ENCODE results near the gene PDE4D.

The PDE4D gene

DNA sequence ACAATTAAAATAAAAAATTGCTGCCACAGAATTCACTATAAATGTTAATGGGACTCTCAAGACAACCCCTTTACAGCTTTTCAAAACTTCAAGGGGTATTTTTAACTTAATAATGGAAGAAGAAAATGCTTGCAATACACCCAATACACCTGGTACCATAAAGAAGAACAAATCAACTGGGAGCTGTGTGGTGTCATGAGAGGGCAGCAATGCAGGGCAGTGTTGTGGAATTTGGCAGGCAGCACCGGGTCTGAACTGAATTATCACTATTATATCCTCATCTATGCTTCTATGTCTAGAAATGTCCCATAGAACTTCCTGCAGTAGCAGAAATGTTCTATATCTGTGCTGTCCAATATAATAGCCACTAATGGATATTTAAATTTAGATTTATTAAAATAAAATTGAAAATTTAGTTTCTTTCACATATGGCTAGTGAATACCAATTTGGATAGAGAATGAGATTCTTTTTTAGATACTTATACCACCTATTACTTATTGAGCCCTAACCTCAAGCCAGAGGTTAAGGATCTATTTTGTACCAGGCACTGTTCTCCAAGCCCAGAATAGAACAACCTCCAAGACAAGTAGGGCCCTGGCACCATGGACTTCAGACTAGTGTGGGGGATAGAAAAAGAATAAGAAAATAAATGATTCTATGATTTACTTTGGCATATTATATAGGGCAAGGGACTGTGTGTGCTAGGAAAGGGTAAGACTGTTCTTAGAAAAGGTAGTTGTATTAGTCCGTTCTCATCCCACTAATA, 265.3 kb downstream of the PDE4D start:
- POLR2A ChIA-PET: no interaction called here
- TF ChIP-seq CTBP1 (IDR thresholded peaks at IDR 0.05; ENCODE audit: borderline replicate concordance) (no peak), HDGF (IDR thresholded peaks at IDR 0.05; ENCODE audit: borderline replicate concordance) (no peak), BHLHE40 (IDR thresholded peaks at IDR 0.05; ENCODE audit: borderline replicate concordance) (no peak), ZNF384 (IDR thresholded peaks at IDR 0.05) (no peak), TARDBP (IDR thresholded peaks at IDR 0.05) (no peak), SP1 (IDR thresholded peaks at IDR 0.05) (no peak), FOXK2 (IDR thresholded peaks at IDR 0.05) (no peak)
- TF ChIP-seq, protein P1, sequence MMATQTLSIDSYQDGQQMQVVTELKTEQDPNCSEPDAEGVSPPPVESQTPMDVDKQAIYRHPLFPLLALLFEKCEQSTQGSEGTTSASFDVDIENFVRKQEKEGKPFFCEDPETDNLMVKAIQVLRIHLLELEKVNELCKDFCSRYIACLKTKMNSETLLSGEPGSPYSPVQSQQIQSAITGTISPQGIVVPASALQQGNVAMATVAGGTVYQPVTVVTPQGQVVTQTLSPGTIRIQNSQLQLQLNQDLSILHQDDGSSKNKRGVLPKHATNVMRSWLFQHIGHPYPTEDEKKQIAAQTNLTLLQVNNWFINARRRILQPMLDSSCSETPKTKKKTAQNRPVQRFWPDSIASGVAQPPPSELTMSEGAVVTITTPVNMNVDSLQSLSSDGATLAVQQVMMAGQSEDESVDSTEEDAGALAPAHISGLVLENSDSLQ (IDR thresholded peaks at IDR 0.05): no peak

DNA sequence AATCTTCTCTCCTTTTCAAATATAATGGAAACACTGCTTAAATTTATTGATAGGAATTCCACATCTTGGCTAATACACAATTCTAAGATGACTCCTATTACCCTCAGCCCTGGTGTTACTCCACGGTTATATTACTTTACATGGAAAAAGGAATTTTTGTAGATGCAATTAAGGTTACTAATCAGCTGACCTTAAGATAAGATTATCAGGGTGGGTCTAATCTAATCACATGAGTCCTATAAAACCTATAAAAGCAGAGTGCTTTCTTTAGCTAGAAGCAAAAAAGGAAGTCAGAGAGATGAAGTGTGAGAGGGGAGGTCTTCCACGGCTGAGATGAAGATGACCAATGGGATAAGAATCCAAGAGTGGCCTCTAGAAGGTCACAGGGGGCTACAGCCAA, 268.6 kb downstream of the PDE4D start:
- TF ChIP-seq ARNT (IDR thresholded peaks at IDR 0.05): no peak
- ChIA-PET POLR2A (no interaction called here), CTCF (no interaction called here)
- no peak for DNase-seq (ENCODE audit: extremely low spot score)

More for the DNA sequence above, 265.3 kb downstream of the PDE4D start:
- CTCF ChIA-PET: no interaction called here
- no peak for DNase-seq (ENCODE audit: extremely low spot score)

DNA sequence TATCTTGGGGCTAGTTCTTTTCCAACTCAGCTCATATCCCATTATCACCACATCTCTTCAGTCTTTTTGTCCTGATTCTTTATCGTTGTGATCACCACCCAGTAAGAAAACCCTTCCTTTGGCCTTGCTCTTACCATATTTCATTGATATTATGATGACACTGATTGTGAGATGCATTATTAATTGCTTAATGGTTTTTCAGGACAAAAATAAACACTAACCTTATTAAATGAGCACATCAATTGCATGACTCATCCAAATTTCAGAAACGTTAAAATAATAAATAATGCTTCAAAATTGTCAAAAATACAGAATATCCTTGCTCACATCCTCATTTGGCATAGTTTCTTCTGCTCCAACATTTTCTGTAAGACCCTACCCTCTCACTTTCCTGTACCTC, 270.7 kb downstream of the PDE4D start:
- no peak for DNase-seq (ENCODE audit: extremely low spot score)
- CTCF ChIA-PET: no interaction called here
- POLR2A ChIA-PET: no interaction called here
- TF ChIP-seq LEF1 (IDR thresholded peaks at IDR 0.05; ENCODE audit: borderline replicate concordance): no peak
- TF ChIP-seq NFRKB (IDR thresholded peaks at IDR 0.05): no peak
- TF ChIP-seq SUZ12 (IDR thresholded peaks at IDR 0.05): no peak
- TF ChIP-seq FOXA1 (IDR thresholded peaks at IDR 0.05): no peak
- no peak for TF ChIP-seq FOXK2 (IDR thresholded peaks at IDR 0.05)
- no peak for TF ChIP-seq CTBP1 (IDR thresholded peaks at IDR 0.05; ENCODE audit: borderline replicate concordance)
- TF ChIP-seq TARDBP (IDR thresholded peaks at IDR 0.05): no peak
- TF ChIP-seq, protein P1 (IDR thresholded peaks at IDR 0.05): no peak
- no peak for TF ChIP-seq BHLHE40 (IDR thresholded peaks at IDR 0.05; ENCODE audit: borderline replicate concordance)
- TF ChIP-seq ZNF384 (IDR thresholded peaks at IDR 0.05): no peak
- TF ChIP-seq FOXM1 (IDR thresholded peaks at IDR 0.05; ENCODE audit: borderline replicate concordance): no peak
- no peak for TF ChIP-seq L3MBTL2 (conservative IDR thresholded peaks at IDR 0.05)
- no peak for TF ChIP-seq SP1 (IDR thresholded peaks at IDR 0.05)
- TF ChIP-seq HDGF (IDR thresholded peaks at IDR 0.05; ENCODE audit: borderline replicate concordance): no peak
- TF ChIP-seq ELF4 (IDR thresholded peaks at IDR 0.05): no peak
- no peak for TF ChIP-seq ARNT (IDR thresholded peaks at IDR 0.05)

DNA sequence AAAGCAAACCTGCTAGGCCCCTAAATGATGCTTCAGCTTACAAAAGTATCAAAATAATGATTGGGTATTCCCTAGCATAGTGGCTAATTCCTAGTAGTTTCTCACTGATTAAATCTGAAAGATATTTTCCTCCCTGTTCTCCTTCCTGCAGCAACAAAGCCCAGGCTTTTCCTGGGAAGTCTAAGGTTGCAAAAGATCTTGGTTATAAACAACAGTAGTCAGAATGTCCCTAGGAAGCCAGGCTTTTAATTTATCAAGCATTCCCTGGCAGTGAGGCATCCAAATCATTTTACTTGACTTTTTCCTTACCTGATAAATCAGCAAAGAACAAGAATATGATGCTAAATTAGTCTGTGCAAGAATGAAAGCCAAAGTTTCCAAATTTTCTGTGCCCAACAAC, 272.0 kb downstream of the PDE4D start:
- ChIA-PET POLR2A (no interaction called here), CTCF (interaction anchor here (0.7 kb wide), 1 partner anchor 31 kb away, joined by 3 read pairs; no protein-coding TSS in a partner anchor)
- DNase-seq (ENCODE audit: extremely low spot score): no peak
- TF ChIP-seq TARDBP (IDR thresholded peaks at IDR 0.05) (no peak), L3MBTL2 (conservative IDR thresholded peaks at IDR 0.05) (no peak), HDGF (IDR thresholded peaks at IDR 0.05; ENCODE audit: borderline replicate concordance) (no peak), ARNT (IDR thresholded peaks at IDR 0.05) (no peak), SUZ12 (IDR thresholded peaks at IDR 0.05) (no peak), NFRKB (IDR thresholded peaks at IDR 0.05) (no peak), FOXM1 (IDR thresholded peaks at IDR 0.05; ENCODE audit: borderline replicate concordance) (no peak), FOXK2 (IDR thresholded peaks at IDR 0.05) (no peak), SP1 (IDR thresholded peaks at IDR 0.05) (no peak), ELF4 (IDR thresholded peaks at IDR 0.05) (no peak), CTBP1 (IDR thresholded peaks at IDR 0.05; ENCODE audit: borderline replicate concordance) (no peak), LEF1 (IDR thresholded peaks at IDR 0.05; ENCODE audit: borderline replicate concordance) (no peak), FOXA1 (IDR thresholded peaks at IDR 0.05) (no peak), ZNF384 (IDR thresholded peaks at IDR 0.05) (no peak), BHLHE40 (IDR thresholded peaks at IDR 0.05; ENCODE audit: borderline replicate concordance) (no peak)
- TF ChIP-seq, protein P1 (IDR thresholded peaks at IDR 0.05): no peak

DNA sequence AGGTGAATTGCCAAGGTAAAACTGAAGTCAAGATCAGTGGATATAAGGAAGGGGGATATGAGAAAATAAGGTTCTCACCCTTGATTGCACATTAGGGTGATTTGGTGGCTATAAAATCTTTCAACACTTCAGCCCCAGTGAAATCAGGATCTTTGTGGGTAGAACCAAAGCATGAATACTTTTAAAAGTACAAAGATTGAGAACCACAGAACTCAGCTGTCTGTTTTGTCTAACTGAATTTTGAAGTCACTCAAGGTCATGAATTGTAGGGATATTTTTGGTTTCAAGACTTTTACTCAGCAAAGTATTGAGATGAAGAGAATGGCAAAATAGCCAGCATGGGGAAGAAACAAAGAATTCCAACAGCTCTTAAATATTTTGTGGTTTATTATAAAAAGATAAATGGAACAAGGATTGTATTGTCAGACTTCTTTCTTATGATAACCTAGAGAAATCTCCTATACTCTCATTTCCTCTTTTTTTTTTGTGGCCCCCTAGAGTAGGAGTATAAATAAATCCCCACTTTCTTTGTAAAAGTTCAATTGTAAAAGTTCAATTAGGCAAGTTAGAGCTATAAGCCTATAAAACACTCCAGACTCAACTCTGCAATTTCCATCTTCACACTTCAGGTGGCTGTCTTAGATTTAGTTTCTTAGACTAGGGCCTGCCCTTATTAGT, 272.9 kb downstream of the PDE4D start:
- CTCF ChIA-PET: interaction anchor here (0.7 kb wide), 1 partner anchor 31 kb away, joined by 3 read pairs; no protein-coding TSS in a partner anchor
- no peak for DNase-seq (ENCODE audit: extremely low spot score)
- POLR2A ChIA-PET: no interaction called here
- no peak for TF ChIP-seq CTBP1 (IDR thresholded peaks at IDR 0.05; ENCODE audit: borderline replicate concordance)
- no peak for TF ChIP-seq HDGF (IDR thresholded peaks at IDR 0.05; ENCODE audit: borderline replicate concordance)
- no peak for TF ChIP-seq ZNF384 (IDR thresholded peaks at IDR 0.05)
- TF ChIP-seq LEF1 (IDR thresholded peaks at IDR 0.05; ENCODE audit: borderline replicate concordance): no peak
- no peak for TF ChIP-seq BHLHE40 (IDR thresholded peaks at IDR 0.05; ENCODE audit: borderline replicate concordance)
- no peak for TF ChIP-seq TARDBP (IDR thresholded peaks at IDR 0.05)
- TF ChIP-seq NFRKB (IDR thresholded peaks at IDR 0.05): no peak
- no peak for TF ChIP-seq SUZ12 (IDR thresholded peaks at IDR 0.05)
- TF ChIP-seq, protein P1 (IDR thresholded peaks at IDR 0.05): no peak
- TF ChIP-seq ELF4 (IDR thresholded peaks at IDR 0.05): no peak

All from HEK293T (cell line).